Fibroblast of skin of scalp (primary cell): ENCODE results near the gene FUT9.

ENCODE experiments used
- DNase-seq: peaks from one replicate; pipeline ENCODE4 v3.0.0-alpha.2; 2013

Gene FUT9

GRCh38 chr6:96073555-96073954 lies 57.8 kb downstream of the FUT9 start:
- no peak for DNase-seq

- DNase-seq: no peak
These were observed 58.2 kb downstream of the FUT9 start for GRCh38 chr6:96074006-96074405.

- no peak for DNase-seq
These were observed 60.1 kb downstream of the FUT9 start for GRCh38 chr6:96075826-96076225.

GRCh38 chr6:96086745-96087144 lies 71.0 kb downstream of the FUT9 start:
- no peak for DNase-seq

- no peak for DNase-seq
These were observed 73.4 kb downstream of the FUT9 start for GRCh38 chr6:96089173-96089572.

GRCh38 chr6:96094077-96094476 lies 78.3 kb downstream of the FUT9 start:
- DNase-seq: no peak

- no peak for DNase-seq
These were observed 83.3 kb downstream of the FUT9 start for GRCh38 chr6:96099069-96099468.

- DNase-seq: no peak
These were observed 85.8 kb downstream of the FUT9 start for GRCh38 chr6:96101564-96101963.

- no peak for DNase-seq
These were observed 89.1 kb downstream of the FUT9 start for GRCh38 chr6:96104910-96105309.

GRCh38 chr6:96110878-96111277 lies 95.1 kb downstream of the FUT9 start:
- DNase-seq: no peak

- DNase-seq: no peak
These were observed 100.9 kb downstream of the FUT9 start for GRCh38 chr6:96116674-96117073.

- DNase-seq: no peak
These were observed 109.0 kb downstream of the FUT9 start for GRCh38 chr6:96124778-96125177.

- no peak for DNase-seq
These were observed 122.6 kb downstream of the FUT9 start for GRCh38 chr6:96138406-96138805.

- DNase-seq: no peak
These were observed 126.4 kb downstream of the FUT9 start for GRCh38 chr6:96142142-96142541.

GRCh38 chr6:96150431-96150830 lies 134.7 kb downstream of the FUT9 start:
- DNase-seq: no peak

- no peak for DNase-seq
These were observed 135.9 kb downstream of the FUT9 start for GRCh38 chr6:96151707-96152106.

- DNase-seq: no peak
These were observed 136.4 kb downstream of the FUT9 start for GRCh38 chr6:96152114-96152708.

GRCh38 chr6:96153775-96154174 lies 138.0 kb downstream of the FUT9 start:
- no peak for DNase-seq

- DNase-seq: no peak
These were observed 140.7 kb downstream of the FUT9 start for GRCh38 chr6:96156425-96156824.

GRCh38 chr6:96157018-96157565 lies 141.3 kb downstream of the FUT9 start:
- DNase-seq: no peak

GRCh38 chr6:96162711-96163120 lies 146.9 kb downstream of the FUT9 start:
- DNase-seq: no peak

- DNase-seq: no peak
These were observed 149.0 kb downstream of the FUT9 start for GRCh38 chr6:96164802-96165201.

- DNase-seq: no peak
These were observed 155.3 kb downstream of the FUT9 start for GRCh38 chr6:96171112-96171511.

GRCh38 chr6:96184798-96185197 lies 169.0 kb downstream of the FUT9 start:
- no peak for DNase-seq

GRCh38 chr6:96186094-96186493 lies 170.3 kb downstream of the FUT9 start:
- DNase-seq: no peak
